ENCODE results near the gene C8A. TPM values are rescaled to one million over a fixed set of nuclear protein-coding genes. Genes with fewer than 3 reads are reported as not detected.

C8A gene
- total RNA-seq, 2 experiments from 2014 or later = not detected

- Histone ChIP-seq H3K27me3 (ENCODE audit: control insufficient read depth in 1 of 2, insufficient read depth in 2 of 2, low read length in 2 of 2) (no peaks in the 10 kb centered on the region), H3K27ac (ENCODE audit: low read depth in 1 of 2, low read length in 2 of 2) (no peak overlapping the region), H3K36me3 (ENCODE audit: insufficient read depth, low read length) (no peaks in the 10 kb centered on the region), H3K4me1 (ENCODE audit: insufficient read depth, low read length) (no peaks in the 10 kb centered on the region), H3K4me3 (ENCODE audit: low read length) (no peak overlapping the region), H3K9me3 (ENCODE audit: control insufficient read depth in 1 of 2, insufficient read depth in 1 of 2, low read length in 2 of 2) (peaks cover 0 to 7% of the 10 kb centered on the region in 2 experiments)
- no peaks in the 10 kb centered on the region for H3K4me1 Mint-ChIP-seq (ENCODE audit: low read depth)
- intact Hi-C loops (cut with DNase I, micrococcal nuclease) = no loop called here
- H3K27ac Mint-ChIP-seq = no peak overlapping the region
- no peak for DNase-seq
- no peak for TF ChIP-seq CTCF (IDR thresholded peaks at IDR 0.05)
- POLR2A ChIA-PET = no interaction called here
- H3K4me3 Mint-ChIP-seq = no peak overlapping the region
- CTCF ChIA-PET = no interaction called here
- H3K9me3 Mint-ChIP-seq = peaks cover 4% of the 10 kb centered on the region
- peaks cover 9% of the 10 kb centered on the region for H3K27me3 Mint-ChIP-seq
- no peaks in the 10 kb centered on the region for H3K36me3 Mint-ChIP-seq (ENCODE audit: low read depth)
- ATAC-seq (ENCODE audit: poor library complexity) = no peak
Measured at GRCh38 chr1:56967355-56967754, 112.8 kb downstream of the C8A start.

Other genes with a start within 250 kb of the C8A start
- not detected for gene PRKAA2, start 209.5 kb upstream of the C8A start, total RNA-seq
- gene FYB2, start 35.4 kb upstream of the C8A start, total RNA-seq = not detected
- gene C8B, start 111.2 kb downstream of the C8A start, total RNA-seq = not detected

All from CD4-positive, alpha-beta T cell (primary cell).